SK-N-SH treated with all-trans-retinoic acid at 6 μM for 48 hours (cell line): ENCODE data around the gene SHF.

ENCODE experiments used
- ARNTL ChIP-seq: fragments of 450-650 bp; formaldehyde crosslinking; IDR thresholded peaks from 2 replicates; pipeline ENCODE4 v1.5.0; 2020; ENCODE audit warnings: low read depth, mild to moderate bottlenecking, moderate library complexity, borderline replicate concordance
- CSDC2 ChIP-seq: fragments of 250-450 bp; sonication (Bioruptor Pico); IDR thresholded peaks from 2 replicates; pipeline ENCODE4 v1.5.0; 2020; ENCODE audit warnings: mild to moderate bottlenecking, moderate library complexity
- PATZ1 ChIP-seq: fragments of 250-450 bp; sonication (Bioruptor Pico); IDR thresholded peaks from 2 replicates; pipeline ENCODE4 v1.8.0; 2020; ENCODE audit warnings: mild to moderate bottlenecking, moderate library complexity, borderline replicate concordance
- PPARA ChIP-seq: fragments of 250-450 bp; sonication (Bioruptor Pico); IDR thresholded peaks from 2 replicates; pipeline ENCODE4 v1.5.0; 2020; ENCODE audit warnings: mild to moderate bottlenecking, borderline replicate concordance
- RARB ChIP-seq: fragments of 250-450 bp; sonication (Bioruptor Pico); IDR thresholded peaks from 2 replicates; pipeline ENCODE4 v1.8.0; 2021; ENCODE audit warnings: mild to moderate bottlenecking, moderate library complexity
- SNAI2 ChIP-seq: fragments of 250-450 bp; sonication (Bioruptor Pico); IDR thresholded peaks from 2 replicates; pipeline ENCODE4 v1.5.0; 2020; ENCODE audit warnings: mild to moderate bottlenecking, moderate library complexity
- TOX ChIP-seq: fragments of 250-450 bp; sonication (Bioruptor Pico); IDR thresholded peaks from 2 replicates; pipeline ENCODE4 v1.8.0; 2021; ENCODE audit warnings: mild to moderate bottlenecking, moderate library complexity, borderline replicate concordance
- ZC3H10 ChIP-seq: fragments of 250-450 bp; sonication (Bioruptor Pico); IDR thresholded peaks from 2 replicates; pipeline ENCODE4 v1.5.1; 2021; ENCODE audit warnings: mild to moderate bottlenecking, moderate library complexity
- ZFP3 ChIP-seq: fragments of 250-450 bp; sonication (Bioruptor Pico); IDR thresholded peaks from 2 replicates; pipeline ENCODE4 v1.5.0; 2020; ENCODE audit warnings: mild to moderate bottlenecking, moderate library complexity
- ZFP30 ChIP-seq: fragments of 450-650 bp; formaldehyde crosslinking; IDR thresholded peaks from 2 replicates; pipeline ENCODE4 v1.5.0; 2022; ENCODE audit warnings: mild to moderate bottlenecking, moderate library complexity
- ZNF8 ChIP-seq: fragments of 450-650 bp; formaldehyde crosslinking; IDR thresholded peaks from 2 replicates; pipeline ENCODE4 v1.5.0; 2020; ENCODE audit warnings: mild to moderate bottlenecking, moderate library complexity
- TF ChIP-seq, protein P1 (sequence below): fragments of 250-450 bp; sonication (Bioruptor Pico); IDR thresholded peaks from 2 replicates; pipeline ENCODE4 v1.5.0; 2020; ENCODE audit warnings: mild to moderate bottlenecking, moderate library complexity

- no peak for TF ChIP-seq TOX (CRISPR knock-in tag)
- TF ChIP-seq ZFP3 (CRISPR knock-in tag): no peak
- no peak for TF ChIP-seq ZFP30 (CRISPR knock-in tag)
- TF ChIP-seq RARB (CRISPR knock-in tag): no peak
- TF ChIP-seq PATZ1 (CRISPR knock-in tag): no peak
- TF ChIP-seq ARNTL (CRISPR knock-in tag): no peak
- TF ChIP-seq SNAI2 (CRISPR knock-in tag): no peak
- TF ChIP-seq, protein P1, sequence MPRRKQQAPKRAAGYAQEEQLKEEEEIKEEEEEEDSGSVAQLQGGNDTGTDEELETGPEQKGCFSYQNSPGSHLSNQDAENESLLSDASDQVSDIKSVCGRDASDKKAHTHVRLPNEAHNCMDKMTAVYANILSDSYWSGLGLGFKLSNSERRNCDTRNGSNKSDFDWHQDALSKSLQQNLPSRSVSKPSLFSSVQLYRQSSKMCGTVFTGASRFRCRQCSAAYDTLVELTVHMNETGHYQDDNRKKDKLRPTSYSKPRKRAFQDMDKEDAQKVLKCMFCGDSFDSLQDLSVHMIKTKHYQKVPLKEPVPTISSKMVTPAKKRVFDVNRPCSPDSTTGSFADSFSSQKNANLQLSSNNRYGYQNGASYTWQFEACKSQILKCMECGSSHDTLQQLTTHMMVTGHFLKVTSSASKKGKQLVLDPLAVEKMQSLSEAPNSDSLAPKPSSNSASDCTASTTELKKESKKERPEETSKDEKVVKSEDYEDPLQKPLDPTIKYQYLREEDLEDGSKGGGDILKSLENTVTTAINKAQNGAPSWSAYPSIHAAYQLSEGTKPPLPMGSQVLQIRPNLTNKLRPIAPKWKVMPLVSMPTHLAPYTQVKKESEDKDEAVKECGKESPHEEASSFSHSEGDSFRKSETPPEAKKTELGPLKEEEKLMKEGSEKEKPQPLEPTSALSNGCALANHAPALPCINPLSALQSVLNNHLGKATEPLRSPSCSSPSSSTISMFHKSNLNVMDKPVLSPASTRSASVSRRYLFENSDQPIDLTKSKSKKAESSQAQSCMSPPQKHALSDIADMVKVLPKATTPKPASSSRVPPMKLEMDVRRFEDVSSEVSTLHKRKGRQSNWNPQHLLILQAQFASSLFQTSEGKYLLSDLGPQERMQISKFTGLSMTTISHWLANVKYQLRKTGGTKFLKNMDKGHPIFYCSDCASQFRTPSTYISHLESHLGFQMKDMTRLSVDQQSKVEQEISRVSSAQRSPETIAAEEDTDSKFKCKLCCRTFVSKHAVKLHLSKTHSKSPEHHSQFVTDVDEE: no peak
- no peak for TF ChIP-seq PPARA (CRISPR knock-in tag)
- TF ChIP-seq ZNF8 (CRISPR knock-in tag): no peak
- TF ChIP-seq CSDC2 (CRISPR knock-in tag): no peak
- TF ChIP-seq ZC3H10 (CRISPR knock-in tag): no peak
Observed at GRCh38 chr15:45144775-45145174, 43.0 kb downstream of the SHF start.
